Smooth muscle cell (in vitro differentiated cells): ENCODE measurements around the gene RASGRF1. TPM values are rescaled to one million over a fixed set of nuclear protein-coding genes. Genes with fewer than 3 reads are reported as not detected.
"Not testable (repeated sequence)": the region's sequence is repeated elsewhere in the genome, so short reads cannot be mapped to it uniquely, and the experiment has no call there.

Source experiments
- DNase-seq: peaks from one replicate; lab custom pipeline; 2025; ENCODE audit not compliant: unreplicated experiment; lab: John Stamatoyannopoulos, UW
- H2AFZ ChIP-seq: fragments of 200-600 bp; sonication (generic); 2 replicates; pipeline ENCODE4 v1.6.0; 2016; ENCODE audit warnings: antibody characterized with exemption, low read depth, mild to moderate bottlenecking
- H3F3A ChIP-seq: fragments of 200-600 bp; sonication (generic); 2 replicates; pipeline ENCODE4 v1.6.0; 2017; ENCODE audit warnings: antibody characterized with exemption, low read depth
- H3K27ac ChIP-seq: fragments of 200-600 bp; sonication (generic); 2 replicates; pipeline ENCODE4 v1.5.1; 2016; ENCODE audit warnings: low read depth, mild to moderate bottlenecking
- H3K27me3 ChIP-seq: fragments of 200-600 bp; sonication (generic); 2 replicates; pipeline ENCODE4 v1.6.1; 2016; ENCODE audit warnings: low read depth, mild to moderate bottlenecking
- H3K36me3 ChIP-seq: fragments of 200-600 bp; sonication (generic); 2 replicates; pipeline ENCODE4 v1.5.1; 2016; ENCODE audit warnings: low read depth
- H3K4me1 ChIP-seq: fragments of 200-600 bp; sonication (generic); 2 replicates; pipeline ENCODE4 v1.5.1; 2016; ENCODE audit warnings: low read depth
- H3K4me2 ChIP-seq: fragments of 200-600 bp; sonication (generic); 2 replicates; pipeline ENCODE4 v1.6.0; 2016; ENCODE audit warnings: mild to moderate bottlenecking
- H3K4me3 ChIP-seq: fragments of 200-600 bp; sonication (generic); 2 replicates; pipeline ENCODE4 v1.5.1; 2016; ENCODE audit warnings: mild to moderate bottlenecking
- H3K79me2 ChIP-seq: fragments of 200-600 bp; sonication (generic); 2 replicates; pipeline ENCODE4 v1.6.0; 2016; ENCODE audit warnings: low read depth, mild to moderate bottlenecking
- H3K9ac ChIP-seq: fragments of 200-600 bp; sonication (generic); 2 replicates; pipeline ENCODE4 v1.6.0; 2016; ENCODE audit warnings: low read depth
- H3K9me3 ChIP-seq: fragments of 200-600 bp; sonication (generic); replicated peaks from 2 replicates; pipeline ENCODE4 v1.5.1; 2016; ENCODE audit warnings: low read depth
- H4K20me1 ChIP-seq: fragments of 200-600 bp; sonication (generic); 2 replicates; pipeline ENCODE4 v1.6.0; 2016; ENCODE audit warnings: low read depth
- WGBS: methylation state at CpG from one replicate; pipeline ENCODE4 v1.1.7; 2016; ENCODE audit warnings: low lambda C conversion rate; 5-methylcytosine and 5-hydroxymethylcytosine counted together
- polyA plus RNA-seq: library from polyadenylated mRNA; unstranded; fragments of >200 nt; fragmentation: Nextera tagmentation; extraction: Ambion mirVana; gene quantifications from 2 replicates; pipeline ENCODE4 v1.2.1, GENCODE V29; 2016
- total RNA-seq: library from RNA; depleted of rRNA; stranded (reverse); fragments of >200 nt; gene quantifications from 2 replicates; pipeline ENCODE4 v1.2.3, GENCODE V29; 2014
- TF ChIP-seq, protein P1 (sequence below): fragments of 200-600 bp; sonication (generic); IDR thresholded peaks from 2 replicates; pipeline ENCODE4 v1.5.1; 2017; ENCODE audit warnings: borderline replicate concordance, mild to moderate bottlenecking, antibody characterized with exemption; ENCODE audit not compliant: insufficient read depth, poor library complexity, severe bottlenecking

The RASGRF1 gene
- total and polyA plus RNA-seq, 2 experiments from 2014 or later: 0.17 to 0.22 TPM

- TF ChIP-seq, protein P1, sequence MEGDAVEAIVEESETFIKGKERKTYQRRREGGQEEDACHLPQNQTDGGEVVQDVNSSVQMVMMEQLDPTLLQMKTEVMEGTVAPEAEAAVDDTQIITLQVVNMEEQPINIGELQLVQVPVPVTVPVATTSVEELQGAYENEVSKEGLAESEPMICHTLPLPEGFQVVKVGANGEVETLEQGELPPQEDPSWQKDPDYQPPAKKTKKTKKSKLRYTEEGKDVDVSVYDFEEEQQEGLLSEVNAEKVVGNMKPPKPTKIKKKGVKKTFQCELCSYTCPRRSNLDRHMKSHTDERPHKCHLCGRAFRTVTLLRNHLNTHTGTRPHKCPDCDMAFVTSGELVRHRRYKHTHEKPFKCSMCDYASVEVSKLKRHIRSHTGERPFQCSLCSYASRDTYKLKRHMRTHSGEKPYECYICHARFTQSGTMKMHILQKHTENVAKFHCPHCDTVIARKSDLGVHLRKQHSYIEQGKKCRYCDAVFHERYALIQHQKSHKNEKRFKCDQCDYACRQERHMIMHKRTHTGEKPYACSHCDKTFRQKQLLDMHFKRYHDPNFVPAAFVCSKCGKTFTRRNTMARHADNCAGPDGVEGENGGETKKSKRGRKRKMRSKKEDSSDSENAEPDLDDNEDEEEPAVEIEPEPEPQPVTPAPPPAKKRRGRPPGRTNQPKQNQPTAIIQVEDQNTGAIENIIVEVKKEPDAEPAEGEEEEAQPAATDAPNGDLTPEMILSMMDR: peak; percentile 6
- Histone ChIP-seq H3K4me1 (no peaks in the 10 kb centered on the region), H3K9ac (no peak overlapping the region), H3K27ac (no peak overlapping the region), H3K9me3 (no peaks in the 10 kb centered on the region), H4K20me1 (no peaks in the 10 kb centered on the region), H3F3A (no peaks in the 10 kb centered on the region), H3K27me3 (no peaks in the 10 kb centered on the region), H3K4me2 (no peak overlapping the region), H2AFZ (no peak overlapping the region), H3K4me3 (no peak overlapping the region), H3K79me2 (no peaks in the 10 kb centered on the region), H3K36me3 (no peaks in the 10 kb centered on the region)
- WGBS: 86% methylated on average over 6 of the region's 6 CpGs
- no peak for DNase-seq
Measured at GRCh38 chr15:79025201-79025600, 65.4 kb downstream of the RASGRF1 start.

DNA sequence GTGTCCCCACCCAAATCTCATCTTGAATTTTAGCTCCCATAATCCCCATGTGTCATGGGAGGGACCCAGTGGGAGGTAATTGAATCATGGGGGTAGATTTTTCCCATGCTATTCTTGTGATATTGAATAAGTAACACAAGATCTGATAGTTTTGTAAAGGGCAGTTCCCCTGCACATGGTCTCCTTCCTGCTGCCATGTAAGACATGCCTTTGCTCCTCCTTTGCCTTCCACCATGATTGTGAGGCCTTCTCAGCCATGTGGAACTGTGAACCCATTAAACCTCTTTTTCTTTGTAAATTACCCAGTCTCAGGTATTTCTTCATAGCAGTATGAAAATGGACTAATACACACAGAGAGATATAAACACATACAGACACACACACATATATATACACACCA lies 66.1 kb downstream of the RASGRF1 start:
- not testable (repeated sequence) for H3K36me3 ChIP-seq, H3K4me1 ChIP-seq, H3K9ac ChIP-seq, H3K9me3 ChIP-seq, H3K27ac ChIP-seq, H2AFZ ChIP-seq, H3F3A ChIP-seq, H3K4me3 ChIP-seq, H3K79me2 ChIP-seq, H4K20me1 ChIP-seq, H3K27me3 ChIP-seq, H3K4me2 ChIP-seq, DNase-seq

- H3K9ac ChIP-seq: no peak overlapping the region
- H4K20me1 ChIP-seq: no peaks in the 10 kb centered on the region
- H3K36me3 ChIP-seq: no peaks in the 10 kb centered on the region
- no peaks in the 10 kb centered on the region for H3K4me1 ChIP-seq
- H3K27me3 ChIP-seq: no peaks in the 10 kb centered on the region
- H3F3A ChIP-seq: no peaks in the 10 kb centered on the region
- no peak overlapping the region for H3K4me3 ChIP-seq
- no peaks in the 10 kb centered on the region for H3K79me2 ChIP-seq
- TF ChIP-seq, protein P1: no peak
- H3K27ac ChIP-seq: no peak overlapping the region
- H2AFZ ChIP-seq: no peak overlapping the region
- H3K9me3 ChIP-seq: no peaks in the 10 kb centered on the region
- 87% methylated on average over 1 of the region's 1 CpG for WGBS
- no peak overlapping the region for H3K4me2 ChIP-seq
- DNase-seq: no peak
Measured at GRCh38 chr15:79023918-79024317, 66.7 kb downstream of the RASGRF1 start.

DNA sequence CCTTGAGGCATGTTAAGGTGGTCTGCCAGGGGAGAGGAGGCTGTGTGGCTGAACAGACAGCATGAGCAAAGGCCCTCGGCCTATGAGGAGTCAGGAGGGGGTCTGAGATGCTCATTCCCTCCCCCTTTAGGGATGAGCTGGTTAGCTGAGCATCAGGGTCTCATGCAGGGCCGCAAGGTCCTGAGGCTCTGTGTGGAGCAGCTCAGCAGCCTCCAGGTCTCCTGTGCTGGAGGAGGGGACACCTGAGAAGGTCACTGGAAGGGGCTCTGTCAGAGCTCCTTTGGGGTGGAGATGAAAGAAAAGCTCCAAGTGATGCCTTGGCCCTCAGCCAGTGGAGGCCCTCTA lies 67.1 kb downstream of the RASGRF1 start:
- H3K4me1 ChIP-seq: no peaks in the 10 kb centered on the region
- no peak overlapping the region for H3K4me3 ChIP-seq
- no peaks in the 10 kb centered on the region for H3K9me3 ChIP-seq
- H3F3A ChIP-seq: no peaks in the 10 kb centered on the region
- H3K9ac ChIP-seq: no peak overlapping the region
- no peaks in the 10 kb centered on the region for H3K79me2 ChIP-seq
- DNase-seq: no peak
- no peak overlapping the region for H3K27ac ChIP-seq
- H3K36me3 ChIP-seq: no peaks in the 10 kb centered on the region
- TF ChIP-seq, protein P1: no peak
- no peak overlapping the region for H3K4me2 ChIP-seq
- H2AFZ ChIP-seq: no peak overlapping the region
- H3K27me3 ChIP-seq: no peaks in the 10 kb centered on the region
- H4K20me1 ChIP-seq: no peaks in the 10 kb centered on the region
- WGBS: 85% methylated on average over 2 of the region's 2 CpGs
